NT2/D1 (cell line): ENCODE measurements around the gene PAFAH2.

ENCODE experiments used
- YY1 ChIP-seq: IDR thresholded peaks from 2 replicates; pipeline ENCODE4 v1.6.1; 2011; ENCODE audit not compliant: insufficient read length, insufficient read depth
- ZNF274 ChIP-seq: IDR thresholded peaks from 2 replicates; pipeline ENCODE4 v1.6.1; 2011; ENCODE audit warnings: mild to moderate bottlenecking, low read depth, low read length

DNA sequence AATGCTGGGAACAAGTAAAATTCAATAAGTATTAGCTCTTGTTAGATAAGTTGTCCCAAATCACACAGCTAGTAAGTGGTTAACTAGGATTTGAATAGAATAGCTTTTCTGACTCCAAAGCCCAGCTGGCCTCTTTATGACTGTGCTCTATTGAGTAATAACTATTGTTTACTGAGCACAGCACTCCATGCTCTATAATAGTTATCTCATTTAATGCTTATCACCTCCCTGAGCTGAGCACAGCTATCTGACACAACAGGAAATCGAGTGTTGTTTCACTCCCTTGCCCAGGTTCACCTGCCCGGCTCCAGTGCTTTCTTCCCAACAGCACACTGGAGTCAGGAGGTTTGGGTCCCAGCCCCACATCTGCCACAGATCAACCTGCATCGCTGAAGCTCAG is 52.9 kb downstream of the PAFAH2 start:
- no peak for TF ChIP-seq ZNF274
- no peak for TF ChIP-seq YY1
